Left renal pelvis (tissue), 4 donors: ENCODE measurements around the gene PLXNA4. TPM values are rescaled to one million over a fixed set of nuclear protein-coding genes. Genes with fewer than 3 reads are reported as not detected.

Experiments
- DNase-seq, 4 donors: peaks; one replicate each; pipeline ENCODE4 v3.0.0-alpha.2; 2013; ENCODE audit warnings: low read depth in 4 of 4, low spot score in 3 of 4
- polyA plus RNA-seq, 4 donors: library from polyadenylated mRNA; unstranded; fragments of 120-200 nt; gene quantifications; one replicate each; pipeline ENCODE4 v1.2.1, GENCODE V29; 2013; ENCODE audit not compliant: insufficient read length in 4 of 4

PLXNA4 gene
- polyA plus RNA-seq, 4 donors = 3.0 to 15.1 (median 13.8) TPM

- DNase-seq = no peak
Measured at GRCh38 chr7:132134814-132135445, 441.3 kb downstream of the PLXNA4 start.

- no peak for DNase-seq
Measured at GRCh38 chr7:132133501-132133900, 442.8 kb downstream of the PLXNA4 start.

GRCh38 chr7:132131196-132131595 lies 445.1 kb downstream of the PLXNA4 start:
- no peak for DNase-seq

GRCh38 chr7:132130497-132130896 lies 445.8 kb downstream of the PLXNA4 start:
- no peak for DNase-seq

GRCh38 chr7:132125872-132126595 lies 450.2 kb downstream of the PLXNA4 start:
- no peak for DNase-seq

- DNase-seq = no peak
Measured at GRCh38 chr7:132125096-132125495, 451.2 kb downstream of the PLXNA4 start.

- DNase-seq = no peak
Measured at GRCh38 chr7:132124575-132124974, 451.7 kb downstream of the PLXNA4 start.

GRCh38 chr7:132123773-132124172 lies 452.5 kb downstream of the PLXNA4 start:
- DNase-seq = no peak

- DNase-seq = no peak
Measured at GRCh38 chr7:132122901-132123300, 453.4 kb downstream of the PLXNA4 start.

- no peak for DNase-seq
Measured at GRCh38 chr7:132121987-132122386, 454.3 kb downstream of the PLXNA4 start.

GRCh38 chr7:132118641-132119040 lies 457.6 kb downstream of the PLXNA4 start:
- DNase-seq = no peak

- no peak for DNase-seq
Measured at GRCh38 chr7:132117636-132118035, 458.6 kb downstream of the PLXNA4 start.

- DNase-seq = no peak
Measured at GRCh38 chr7:132117181-132117580, 459.1 kb downstream of the PLXNA4 start.

GRCh38 chr7:132116369-132116768 lies 459.9 kb downstream of the PLXNA4 start:
- DNase-seq = no peak

- no peak for DNase-seq
Measured at GRCh38 chr7:132115758-132116157, 460.5 kb downstream of the PLXNA4 start.

- DNase-seq = no peak
Measured at GRCh38 chr7:132115028-132115427, 461.2 kb downstream of the PLXNA4 start.

GRCh38 chr7:132114411-132114810 lies 461.9 kb downstream of the PLXNA4 start:
- DNase-seq = no peak

- peak; percentile 49 to 59 (median 56) for DNase-seq
Measured at GRCh38 chr7:132113536-132114371, 462.5 kb downstream of the PLXNA4 start.

GRCh38 chr7:132112657-132113056 lies 463.6 kb downstream of the PLXNA4 start:
- DNase-seq = no peak

GRCh38 chr7:132112106-132112505 lies 464.2 kb downstream of the PLXNA4 start:
- DNase-seq = no peak

- DNase-seq = no peak
Measured at GRCh38 chr7:132110692-132111091, 465.6 kb downstream of the PLXNA4 start.
